Keratinocyte (primary cell): Measurements from ENCODE around the gene DMD.

Source experiments
- CTCF ChIP-seq, 3 experiments: IDR thresholded peaks in 1 of 3; conservative IDR thresholded peaks in 1 of 3; optimal IDR thresholded peaks in 1 of 3; 2 replicates in 2 of 3; 3 replicates in 1 of 3; pipeline versions ENCODE3 to v1.5.1; 2011; ENCODE audit warnings: low read length in 3 of 3, mild to moderate bottlenecking in 3 of 3, moderate library complexity in 2 of 3, control low read depth in 1 of 3, inconsistent platforms in 1 of 3; ENCODE audit not compliant: insufficient read depth in 2 of 3; ENCODE audit errors: extremely low read depth in 1 of 3
- EZH2 ChIP-seq: IDR thresholded peaks from one replicate; pipeline ENCODE4 v1.6.1; 2012; ENCODE audit warnings: inconsistent platforms, mild to moderate bottlenecking, low read length, moderate library complexity

- TF ChIP-seq CTCF (optimal IDR thresholded peaks at IDR 0.05 in 1 of 3, IDR thresholded peaks at IDR 0.05 in 1 of 3, conservative IDR thresholded peaks at IDR 0.05 in 1 of 3; ENCODE audit: extremely low read depth in 1 of 3, insufficient read depth in 2 of 3, low read length in 3 of 3) (no peak), EZH2 (no peak)
Observed at GRCh38 chrX:33194876-33195433, 16.4 kb downstream of the DMD start.
